ENCODE data around the gene MAFG.
A peak's percentile ranks its signal among the peaks of the same experiment; 100 is the strongest.

The MAFG gene

GRCh38 chr17:81927653-81928543 lies at the start of gene MAFG:
Gene MAFG, minus strand, starts transcription at chr17:81927735. Its CDS starts 4,550 bp downstream, at chr17:81923185.
- DNase-seq, result peak in 55 of 56 donors; percentile 28 to 93 (median 82)

DNA sequence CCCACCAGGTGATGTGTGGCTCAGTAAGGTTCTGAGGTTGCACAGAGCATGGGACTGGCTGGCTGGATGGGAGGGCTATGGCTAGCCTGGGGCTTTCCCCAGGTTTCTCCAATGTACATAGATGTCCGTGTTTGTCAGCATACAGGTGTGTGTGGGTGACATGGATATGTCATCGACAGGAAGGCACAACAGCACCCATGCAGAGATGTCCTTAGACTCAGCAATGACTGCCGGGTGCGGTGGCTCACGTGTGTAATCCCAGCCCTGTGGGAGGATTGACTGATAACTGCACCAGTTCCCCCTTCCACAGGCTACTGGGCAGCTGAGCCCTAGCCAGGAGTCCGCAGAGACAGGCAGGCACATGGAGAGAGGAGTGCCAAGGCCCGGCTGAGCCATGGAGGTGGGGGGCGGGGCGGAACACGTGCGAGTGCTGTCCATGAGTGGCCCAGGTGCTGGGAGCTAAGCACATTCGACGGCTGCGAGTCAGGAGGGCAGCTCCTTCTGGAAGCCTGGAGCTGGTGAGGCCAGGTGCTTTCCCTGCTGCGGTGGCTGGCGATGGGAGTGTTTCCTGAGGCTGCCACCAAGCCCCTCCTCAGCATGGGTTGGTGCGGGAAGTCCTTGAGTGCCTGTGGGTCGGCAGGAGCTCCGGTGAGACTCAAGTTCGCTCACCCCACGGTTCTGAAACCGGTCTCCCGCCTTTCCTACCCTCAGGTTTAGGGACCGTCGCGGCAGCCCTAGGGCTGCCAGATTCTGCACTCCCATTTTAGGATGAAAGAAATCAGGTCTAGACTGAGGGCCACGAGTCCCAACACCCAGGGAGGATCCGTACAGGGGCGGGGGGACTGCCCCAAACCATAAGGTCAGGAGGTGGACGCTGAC lies 49.0 kb upstream of the MAFG start:
- DNase-seq, result no peak

DNA sequence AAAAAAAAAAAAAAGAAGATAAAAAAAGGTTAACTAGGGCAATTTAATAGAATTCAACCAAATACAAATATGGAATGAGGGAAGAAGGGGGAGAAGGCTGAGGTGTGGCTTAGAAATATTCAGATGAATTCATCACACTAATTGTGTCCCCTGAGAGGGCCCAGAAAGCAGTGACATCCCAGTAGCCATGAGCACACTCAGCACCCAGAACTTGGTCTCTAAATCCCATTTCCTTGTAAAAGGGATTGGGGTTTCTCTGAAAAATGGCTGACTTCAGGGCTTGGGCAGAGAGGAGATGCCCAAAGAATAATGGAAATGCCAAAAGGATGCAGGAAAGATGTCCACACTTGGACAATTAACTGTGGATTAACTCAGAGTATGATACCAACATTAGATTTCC lies 45.9 kb upstream of the MAFG start:
- no peak for DNase-seq

DNA sequence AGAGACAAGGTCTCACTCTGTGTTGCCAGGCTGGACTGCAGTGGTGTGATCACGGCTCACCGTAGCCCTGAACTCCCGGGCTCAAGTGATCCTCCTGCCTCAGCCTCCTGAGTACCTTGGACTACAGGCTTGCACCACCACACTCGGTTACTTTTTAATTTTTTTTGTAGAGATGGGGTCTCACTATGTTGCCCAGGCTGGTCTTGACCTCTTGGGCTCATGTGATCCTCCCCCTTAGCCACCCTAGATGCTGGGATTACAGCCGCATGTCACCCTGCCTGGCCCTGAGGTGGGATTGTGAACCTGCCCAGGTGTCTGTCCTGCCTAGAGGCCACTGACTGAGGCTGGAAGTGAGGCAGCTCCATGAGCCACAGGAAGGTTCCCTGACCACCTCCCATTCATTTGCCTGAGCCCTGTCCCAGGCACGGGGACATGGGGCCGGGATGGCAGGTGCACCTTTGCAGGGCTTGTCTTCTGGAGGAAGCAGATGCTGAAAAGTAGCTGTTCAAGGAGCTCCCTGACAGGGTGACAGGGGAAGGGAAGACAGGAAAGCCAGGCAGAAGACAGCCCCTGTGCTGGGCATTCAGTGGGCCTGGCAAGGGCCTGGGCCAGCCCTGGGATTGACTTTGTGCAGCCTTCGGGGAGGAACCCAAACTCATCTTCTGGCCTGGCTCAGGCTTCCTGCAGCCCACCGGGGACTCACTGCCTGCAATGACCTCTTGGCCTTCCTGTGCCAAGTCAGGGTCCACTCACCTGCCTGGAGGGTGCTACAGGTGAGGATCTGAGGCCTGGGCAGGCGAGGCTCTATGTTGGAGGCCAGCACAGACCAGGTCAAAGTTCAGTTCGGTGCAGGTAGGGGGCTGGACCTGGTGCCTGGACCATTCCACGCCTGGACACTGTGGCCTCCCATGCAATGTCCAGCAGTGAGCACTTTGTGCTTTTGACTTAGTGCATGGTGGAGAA lies 41.6 kb upstream of the MAFG start:
- no peak for DNase-seq

GRCh38 chr17:81968396-81968745 lies 40.8 kb upstream of the MAFG start:
- no peak for DNase-seq

GRCh38 chr17:81967533-81968395 lies 40.2 kb upstream of the MAFG start:
- peak in 55 of 56 donors; percentile 20 to 91 (median 79) for DNase-seq

- DNase-seq, result no peak
Measured at GRCh38 chr17:81967244-81967532, 39.7 kb upstream of the MAFG start.

DNA sequence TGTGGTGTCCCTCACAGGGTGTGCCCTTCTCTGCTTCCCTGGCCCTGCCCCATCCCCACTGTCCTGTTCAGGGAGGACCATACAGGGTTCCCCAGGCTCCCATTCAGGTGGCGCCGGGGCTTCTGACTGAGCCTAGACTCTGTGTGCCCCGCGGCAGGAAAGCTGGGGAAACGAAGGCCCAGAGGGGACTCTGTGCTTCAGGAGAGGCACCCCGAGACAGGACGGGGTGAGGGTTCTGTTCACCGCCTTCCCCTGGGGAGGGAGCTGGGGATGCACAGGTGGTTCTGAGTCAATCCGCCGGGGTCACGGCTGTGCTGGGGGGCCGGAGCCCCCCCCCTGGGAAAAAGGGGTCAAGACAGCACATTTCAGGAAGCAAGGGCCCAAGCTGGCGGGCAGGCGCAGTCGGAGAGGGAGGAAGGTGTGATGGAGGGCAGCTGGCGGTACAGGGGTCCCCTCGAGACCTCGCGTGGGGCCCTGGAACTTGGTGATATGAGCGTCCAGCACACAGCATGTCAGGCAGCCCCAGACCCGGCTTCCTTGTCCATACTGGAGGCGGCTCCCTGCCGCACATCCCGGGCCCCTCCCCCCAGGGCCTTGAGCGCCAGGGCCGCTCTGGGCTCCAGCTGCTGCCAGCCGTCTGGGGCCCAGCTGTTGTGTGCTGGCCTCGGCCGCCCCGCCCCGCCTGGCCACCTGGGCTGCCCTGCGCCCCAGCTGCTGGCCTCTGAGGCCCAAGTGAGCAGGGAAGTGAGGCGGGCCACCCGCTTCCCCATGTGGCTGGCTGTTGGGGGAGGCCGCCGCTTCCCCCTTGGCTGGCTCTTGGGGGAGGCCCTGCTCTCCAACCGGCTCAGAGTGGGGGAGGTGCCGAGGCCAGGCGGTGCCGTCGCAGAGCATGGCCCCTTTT lies 39.1 kb upstream of the MAFG start:
- peak in 26 of 56 donors; percentile 7 to 62 (median 28) for DNase-seq

DNA sequence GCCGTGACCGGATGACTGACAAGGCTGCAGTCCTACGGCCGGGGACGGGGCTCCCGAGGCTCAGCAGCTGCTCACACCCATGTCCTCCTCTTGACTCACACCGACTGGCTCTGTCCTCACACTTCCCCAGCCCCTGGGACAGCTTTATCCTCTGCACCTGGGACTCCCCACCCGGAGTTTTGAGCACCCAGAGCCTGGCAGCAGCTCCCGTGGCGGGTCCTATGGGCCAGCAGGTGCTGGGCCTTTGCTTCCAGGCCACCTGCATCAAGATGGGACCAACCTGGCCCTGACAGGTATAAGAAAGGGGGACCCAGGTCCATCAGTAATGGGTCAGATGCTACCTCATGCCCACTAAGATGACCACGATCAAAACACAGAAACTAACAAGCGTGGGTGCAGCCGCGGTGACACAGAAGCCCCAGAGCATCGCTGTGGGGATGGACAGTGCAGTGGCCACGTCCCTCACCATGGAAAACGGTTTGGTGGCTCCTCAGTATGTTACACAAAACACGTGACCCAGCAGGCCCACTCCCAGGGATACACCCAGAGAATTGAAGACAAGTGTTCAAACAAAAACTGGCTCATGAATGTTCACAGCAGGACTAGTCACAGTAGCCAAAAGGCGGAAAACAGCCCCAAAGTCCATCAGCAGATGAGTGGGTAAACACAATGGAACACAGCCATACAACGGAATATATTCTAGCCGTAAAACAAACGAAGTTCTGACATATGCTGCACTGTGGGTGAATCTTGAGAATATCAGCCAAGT lies 36.7 kb upstream of the MAFG start:
- no peak for DNase-seq

GRCh38 chr17:81962499-81963441 lies 35.2 kb upstream of the MAFG start:
- no peak for DNase-seq

GRCh38 chr17:81961521-81962498 lies 34.3 kb upstream of the MAFG start:
- DNase-seq, result no peak

- DNase-seq, result peak in 2 of 56 donors; percentile 15 to 18
Measured at GRCh38 chr17:81961087-81961511, 33.6 kb upstream of the MAFG start, which contains the start of gene NOTUM. Gene NOTUM, minus strand, starts transcription at chr17:81961187. Its CDS starts 278 bp downstream, at chr17:81960909.

DNA sequence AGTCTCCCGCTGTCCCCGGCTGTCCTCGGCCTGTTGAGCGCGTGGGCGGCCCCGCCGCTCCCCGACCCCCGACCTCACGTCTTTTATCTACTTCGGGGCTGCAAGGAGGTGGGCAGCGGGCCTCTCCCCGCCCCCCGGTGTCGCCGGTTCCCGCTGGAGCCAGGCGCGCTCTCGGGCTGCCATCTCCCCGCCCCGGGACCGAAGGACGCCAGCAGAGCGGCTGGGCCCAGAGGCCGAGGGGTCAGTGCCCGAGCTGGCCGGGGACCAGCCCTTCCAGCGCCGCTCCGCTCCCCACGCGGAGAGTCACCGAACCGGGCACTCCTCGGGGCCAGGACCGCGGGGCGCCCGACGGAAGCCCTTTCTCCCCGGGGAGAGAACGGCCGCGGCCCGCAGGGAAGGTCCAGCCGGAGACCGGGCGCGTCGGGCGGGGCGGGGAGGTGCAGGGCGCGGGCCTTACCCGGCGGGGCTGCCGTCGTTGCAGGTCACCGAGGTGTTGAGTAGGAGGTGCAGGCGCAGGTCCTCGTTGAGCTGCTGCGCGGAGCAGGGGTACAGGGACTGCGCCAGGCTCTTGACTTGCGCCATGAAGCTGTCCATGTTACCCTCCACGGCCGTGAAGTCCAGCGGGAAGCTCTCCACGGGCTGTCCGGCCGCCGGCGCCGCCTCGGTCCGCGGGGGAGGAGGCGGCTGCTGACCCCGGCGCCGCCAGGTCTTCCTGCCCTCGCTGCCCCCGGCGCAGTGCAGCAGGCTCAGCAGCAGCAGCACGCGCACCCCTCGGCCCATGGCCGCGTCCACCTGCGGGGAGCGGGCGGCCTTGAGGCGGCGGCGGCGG lies 32.8 kb upstream of the MAFG start:
- no peak for DNase-seq

- DNase-seq, result peak in 29 of 56 donors; percentile 6 to 77 (median 42)
Measured at GRCh38 chr17:81959362-81960129, 32.0 kb upstream of the MAFG start.
